Kidney (tissue), 14 donors: Measurements from ENCODE around the gene PHLDA1. TPM values are rescaled to one million over a fixed set of nuclear protein-coding genes. Genes with fewer than 3 reads are reported as not detected.

Source experiments
- DNase-seq, 5 donors: peaks; one replicate each; pipeline ENCODE4 v3.0.0-alpha.2; 2013 to 2020
- FAIRE-seq: peaks from 2 replicates; lab custom pipeline; 2012; peaks lifted over from hg19 to GRCh38; lab: Jason Lieb, UNC
- H3K27ac ChIP-seq, 2 donors: one replicate each; pipeline ENCODE4 v1.7.0; 2013; ENCODE audit warnings: low read depth in 2 of 2, low read length in 2 of 2, inconsistent platforms in 1 of 2
- H3K27me3 ChIP-seq: one replicate; pipeline ENCODE4 v1.7.1; 2013; ENCODE audit warnings: low read length, inconsistent platforms; ENCODE audit not compliant: control insufficient read depth, insufficient read depth
- H3K36me3 ChIP-seq, 3 donors: one replicate each; pipeline versions ENCODE4 v1.7.0 to v1.7.1; 2013; ENCODE audit warnings: low read length in 3 of 3, control low read depth in 1 of 3, inconsistent platforms in 1 of 3; ENCODE audit not compliant: insufficient read depth in 3 of 3, control insufficient read depth in 2 of 3
- H3K4me1 ChIP-seq, 3 donors: one replicate each; pipeline versions ENCODE4 v1.7.0 to v1.7.1; 2013; ENCODE audit warnings: low read length in 3 of 3, inconsistent platforms in 1 of 3, low read depth in 1 of 3; ENCODE audit not compliant: control insufficient read depth in 2 of 3, insufficient read depth in 2 of 3
- H3K4me3 ChIP-seq, 3 donors: one replicate each; pipeline versions ENCODE4 v1.7.0 to v1.8.1; 2013; ENCODE audit warnings: low read length in 3 of 3, control low read depth in 1 of 3, inconsistent platforms in 1 of 3
- H3K9ac ChIP-seq, 3 donors: one replicate each; pipeline versions ENCODE4 v1.7.0 to v1.7.1; 2013; ENCODE audit warnings: low read length in 3 of 3, control low read depth in 1 of 3, inconsistent platforms in 1 of 3
- H3K9me3 ChIP-seq, 3 donors: one replicate each; pipeline versions ENCODE4 v1.7.0 to v1.7.1; 2013; ENCODE audit warnings: low read length in 3 of 3, control low read depth in 1 of 3, inconsistent platforms in 1 of 3; ENCODE audit not compliant: control insufficient read depth in 2 of 3, insufficient read depth in 1 of 3
- intact Hi-C: fragments of 100-400 bp; cut with DNase I; formaldehyde crosslinking; loops from one replicate; pipeline ENCODE4 v1.11.1; 2022
- polyA plus RNA-seq: library from polyadenylated mRNA; stranded (reverse); fragments of 350-450 nt; fragmentation: Illumina TruSeq; extraction: RNeasy Lipid Tissue Mini Kit (QIAGEN cat#74804); gene quantifications from one replicate; pipeline ENCODE4 v1.2.3, GENCODE V29; 2014; ENCODE audit warnings: low read depth, low replicate concordance; ENCODE audit not compliant: insufficient read depth
- total RNA-seq: library from RNA; stranded (reverse); fragmentation: NEBNext Ultra II Directional; extraction: Animal tissue kit (Norgen Biotek cat#: 25700); gene quantifications from one replicate; pipeline ENCODE4 v1.2.1, GENCODE V29; 2021
- TF ChIP-seq, protein P1 (sequence below): IDR thresholded peaks from 3 replicates; pipeline ENCODE4 v1.5.1; 2012; ENCODE audit warnings: mild to moderate bottlenecking, moderate library complexity, borderline replicate concordance; ENCODE audit not compliant: insufficient read depth; ENCODE audit errors: extremely low read depth
- donor health status: control.
- donor health status: control.
- donor health status: control.
- donor health status: control.
- donor health status: control.
- donor health status: DM: yes; HTN: yes; CAD: no.
- donor health status: Normal renal cell carcinoma (clear cell type).

PHLDA1 gene
- total and polyA plus RNA-seq, 2 donors from 2014 or later: 9.5 to 15.3 TPM

DNA sequence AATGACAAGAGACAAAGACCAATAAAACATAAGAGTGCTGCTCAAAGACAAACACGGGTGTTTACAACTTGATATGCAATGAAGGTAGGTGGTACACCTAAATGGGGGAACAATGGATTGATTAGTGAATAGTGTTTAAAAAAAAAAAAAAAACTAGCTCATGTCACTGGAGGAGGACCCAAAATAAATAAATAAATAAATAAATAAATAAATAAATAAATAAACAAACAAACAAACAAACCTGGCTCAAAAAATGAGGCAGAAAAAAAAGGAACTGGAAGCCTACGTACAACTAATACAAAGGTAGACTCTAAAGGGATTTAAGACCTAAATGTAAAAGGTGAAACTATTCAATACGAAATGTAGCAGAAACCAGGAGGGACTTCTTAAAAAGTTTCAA, 34.3 kb upstream of the PHLDA1 start:
- TF ChIP-seq, protein P1, sequence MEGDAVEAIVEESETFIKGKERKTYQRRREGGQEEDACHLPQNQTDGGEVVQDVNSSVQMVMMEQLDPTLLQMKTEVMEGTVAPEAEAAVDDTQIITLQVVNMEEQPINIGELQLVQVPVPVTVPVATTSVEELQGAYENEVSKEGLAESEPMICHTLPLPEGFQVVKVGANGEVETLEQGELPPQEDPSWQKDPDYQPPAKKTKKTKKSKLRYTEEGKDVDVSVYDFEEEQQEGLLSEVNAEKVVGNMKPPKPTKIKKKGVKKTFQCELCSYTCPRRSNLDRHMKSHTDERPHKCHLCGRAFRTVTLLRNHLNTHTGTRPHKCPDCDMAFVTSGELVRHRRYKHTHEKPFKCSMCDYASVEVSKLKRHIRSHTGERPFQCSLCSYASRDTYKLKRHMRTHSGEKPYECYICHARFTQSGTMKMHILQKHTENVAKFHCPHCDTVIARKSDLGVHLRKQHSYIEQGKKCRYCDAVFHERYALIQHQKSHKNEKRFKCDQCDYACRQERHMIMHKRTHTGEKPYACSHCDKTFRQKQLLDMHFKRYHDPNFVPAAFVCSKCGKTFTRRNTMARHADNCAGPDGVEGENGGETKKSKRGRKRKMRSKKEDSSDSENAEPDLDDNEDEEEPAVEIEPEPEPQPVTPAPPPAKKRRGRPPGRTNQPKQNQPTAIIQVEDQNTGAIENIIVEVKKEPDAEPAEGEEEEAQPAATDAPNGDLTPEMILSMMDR: no peak
- no peak overlapping the region for H3K9ac ChIP-seq
- no peaks in the 10 kb centered on the region for H3K27me3 ChIP-seq
- no peak for DNase-seq
- H3K4me3 ChIP-seq: no peak overlapping the region
- H3K36me3 ChIP-seq: peaks cover 4 to 11% (median 8%) of the 10 kb centered on the region in 3 donors
- intact Hi-C loops: no loop called here
- no peak for FAIRE-seq
- H3K4me1 ChIP-seq: no peaks in the 10 kb centered on the region
- H3K9me3 ChIP-seq: peaks cover 0 to 14% (median 1%) of the 10 kb centered on the region in 3 donors
- no peak overlapping the region for H3K27ac ChIP-seq

DNA sequence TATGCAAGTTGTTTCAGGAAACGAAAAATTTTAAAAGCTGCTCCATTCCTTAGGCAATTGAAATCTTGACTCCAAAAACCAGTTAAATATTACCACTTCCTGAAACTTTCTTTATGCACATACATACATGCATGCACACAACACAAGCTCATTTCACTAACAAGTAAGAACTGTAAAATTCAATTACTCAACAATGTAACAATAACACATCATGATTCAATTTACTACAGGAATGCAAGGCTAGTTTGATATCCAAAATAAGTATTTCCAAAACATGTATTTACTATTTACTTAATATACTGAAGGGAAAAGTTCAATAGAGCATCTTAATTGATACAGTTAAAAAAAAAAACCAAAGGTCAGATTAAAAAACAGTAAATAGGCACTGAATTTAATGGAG, 33.3 kb upstream of the PHLDA1 start:
- H3K4me1 ChIP-seq: no peaks in the 10 kb centered on the region
- H3K27me3 ChIP-seq: no peaks in the 10 kb centered on the region
- intact Hi-C loops: no loop called here
- no peak overlapping the region for H3K4me3 ChIP-seq
- H3K9ac ChIP-seq: no peak overlapping the region
- no peak for DNase-seq
- peaks cover 0 to 14% (median 1%) of the 10 kb centered on the region in 3 donors for H3K9me3 ChIP-seq
- FAIRE-seq: no peak
- TF ChIP-seq, protein P1: no peak
- H3K36me3 ChIP-seq: peaks cover 4 to 11% (median 8%) of the 10 kb centered on the region in 3 donors
- no peak overlapping the region for H3K27ac ChIP-seq

DNA sequence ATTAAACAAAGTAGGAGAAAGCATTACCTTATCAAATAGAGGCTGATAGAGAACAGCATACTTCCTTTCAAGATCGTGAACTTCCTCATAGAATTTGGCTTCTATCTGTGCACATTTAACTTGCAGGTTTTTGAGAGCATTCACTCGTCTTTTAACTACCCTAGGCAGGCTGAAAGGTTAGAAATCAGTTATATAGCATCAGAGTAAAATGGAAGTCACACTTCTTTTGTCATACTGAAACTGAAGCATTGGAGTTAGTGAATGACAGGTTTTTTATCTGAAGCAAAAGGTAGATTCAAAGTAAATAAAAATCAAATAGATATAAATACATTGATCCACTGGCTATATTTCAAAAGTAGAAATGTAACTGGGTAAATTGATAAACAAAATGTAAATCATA, 28.5 kb upstream of the PHLDA1 start:
- no peak for DNase-seq
- no peaks in the 10 kb centered on the region for H3K27me3 ChIP-seq
- FAIRE-seq: no peak
- H3K4me3 ChIP-seq: no peak overlapping the region
- no peak overlapping the region for H3K9ac ChIP-seq
- no peak overlapping the region for H3K27ac ChIP-seq
- no peaks in the 10 kb centered on the region for H3K4me1 ChIP-seq
- intact Hi-C loops: no loop called here
- TF ChIP-seq, protein P1: no peak
- peaks cover 0 to 7% (median 1%) of the 10 kb centered on the region in 3 donors for H3K9me3 ChIP-seq
- H3K36me3 ChIP-seq: peaks cover 2 to 22% (median 7%) of the 10 kb centered on the region in 3 donors

DNA sequence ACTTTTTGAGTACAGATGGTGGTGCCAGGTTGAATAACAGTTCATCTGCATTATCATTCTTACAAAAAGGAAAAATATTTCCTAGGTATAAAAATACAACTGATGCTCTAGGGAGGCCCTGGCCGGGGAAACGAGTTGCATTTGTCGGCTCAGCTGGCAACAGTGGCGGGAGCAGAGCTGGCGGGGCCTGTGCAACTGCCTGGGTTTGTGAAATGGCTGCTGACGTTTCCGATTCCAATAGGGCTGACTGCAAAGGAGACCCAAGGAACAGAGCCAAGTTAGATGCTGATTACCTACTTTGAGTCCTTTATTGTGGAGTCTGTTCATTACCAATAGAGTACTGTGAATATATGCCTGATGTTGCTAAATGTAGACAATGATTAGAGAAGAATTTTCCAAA, 25.8 kb upstream of the PHLDA1 start:
- intact Hi-C loops: no loop called here
- H3K27me3 ChIP-seq: no peaks in the 10 kb centered on the region

More for the DNA sequence above, 25.8 kb upstream of the PHLDA1 start:
- Histone ChIP-seq H3K36me3 (peaks cover 5 to 36% (median 15%) of the 10 kb centered on the region in 3 donors), H3K27ac (no peak overlapping the region), H3K4me1 (no peaks in the 10 kb centered on the region), H3K4me3 (no peak overlapping the region), H3K9ac (no peak overlapping the region), H3K9me3 (no peaks in the 10 kb centered on the region)
- FAIRE-seq (no peak), DNase-seq (no peak)
- TF ChIP-seq, protein P1: no peak
